Keratinocyte (primary cell): Measurements from ENCODE around the gene KIF16B. TPM values are rescaled to one million over a fixed set of nuclear protein-coding genes. Genes with fewer than 3 reads are reported as not detected.

Experiments used
- DNase-seq: peaks from one replicate; pipeline ENCODE4 v3.0.0-alpha.2; 2011; ENCODE audit warnings: low read depth, missing footprints, low spot score
- FAIRE-seq: peaks from 2 replicates; lab custom pipeline; 2011; peaks lifted over from hg19 to GRCh38; lab: Jason Lieb, UNC
- H2AFZ ChIP-seq: 2 replicates; pipeline ENCODE4 v1.6.0; 2012; ENCODE audit warnings: low read length, control low read depth, inconsistent platforms; ENCODE audit not compliant: control insufficient read depth
- H3K27ac ChIP-seq: 2 replicates; pipeline ENCODE4 v1.5.1; 2011; ENCODE audit warnings: low read length; ENCODE audit not compliant: control insufficient read depth, insufficient read depth
- H3K27me3 ChIP-seq: 3 replicates; pipeline ENCODE4 v1.6.0; 2011; ENCODE audit warnings: low read length; ENCODE audit not compliant: control insufficient read depth, insufficient read depth; ENCODE audit errors: extremely low read depth
- H3K36me3 ChIP-seq, 2 experiments: 2 replicates in 1 of 2; 3 replicates in 1 of 2; pipeline ENCODE4 v1.5.1; 2011; ENCODE audit warnings: low read length in 2 of 2, mild to moderate bottlenecking in 1 of 2; ENCODE audit not compliant: control insufficient read depth in 2 of 2, insufficient read depth in 2 of 2; ENCODE audit errors: extremely low read depth in 1 of 2
- H3K4me1 ChIP-seq: 3 replicates; pipeline ENCODE4 v1.5.1; 2011; ENCODE audit warnings: low read length; ENCODE audit not compliant: control insufficient read depth, insufficient read depth; ENCODE audit errors: extremely low read depth
- H3K4me2 ChIP-seq: 3 replicates; pipeline ENCODE4 v1.6.0; 2011; ENCODE audit warnings: low read depth, low read length; ENCODE audit not compliant: control insufficient read depth, insufficient read depth; ENCODE audit errors: extremely low read depth
- H3K4me3 ChIP-seq, 3 experiments: fragments of 200-600 bp in 1 of 3; sonication (generic) in 1 of 3; 2 replicates in 2 of 3; 3 replicates in 1 of 3; pipeline ENCODE4 v1.5.1; 2011 to 2016; ENCODE audit warnings: low read length in 3 of 3, mild to moderate bottlenecking in 3 of 3, control low read depth in 2 of 3, inconsistent platforms in 1 of 3, low read depth in 1 of 3, mixed read lengths in 1 of 3, mixed run types in 1 of 3, moderate library complexity in 1 of 3; ENCODE audit not compliant: control insufficient read depth in 2 of 3, insufficient read depth in 2 of 3; ENCODE audit errors: extremely low read depth in 1 of 3
- H3K79me2 ChIP-seq: 2 replicates; pipeline ENCODE4 v1.6.0; 2012; ENCODE audit warnings: low read length; ENCODE audit not compliant: control insufficient read depth, insufficient read depth
- H3K9ac ChIP-seq: 3 replicates; pipeline ENCODE4 v1.6.0; 2011; ENCODE audit warnings: low read length; ENCODE audit not compliant: control insufficient read depth, insufficient read depth; ENCODE audit errors: extremely low read depth
- H3K9me1 ChIP-seq: 3 replicates; pipeline ENCODE4 v1.6.0; 2011; ENCODE audit warnings: low read length; ENCODE audit not compliant: control insufficient read depth, insufficient read depth; ENCODE audit errors: extremely low read depth
- H3K9me3 ChIP-seq: 2 replicates; pipeline ENCODE4 v1.5.1; 2012; ENCODE audit warnings: low read depth, low read length; ENCODE audit not compliant: control insufficient read depth
- H4K20me1 ChIP-seq: 3 replicates; pipeline ENCODE4 v1.6.0; 2011; ENCODE audit warnings: low read length; ENCODE audit not compliant: control insufficient read depth, insufficient read depth; ENCODE audit errors: extremely low read depth
- CTCF ChIP-seq, 3 experiments: IDR thresholded peaks in 1 of 3; conservative IDR thresholded peaks in 1 of 3; optimal IDR thresholded peaks in 1 of 3; 2 replicates in 2 of 3; 3 replicates in 1 of 3; pipeline versions ENCODE3 to v1.5.1; 2011; ENCODE audit warnings: low read length in 3 of 3, mild to moderate bottlenecking in 3 of 3, moderate library complexity in 2 of 3, control low read depth in 1 of 3, inconsistent platforms in 1 of 3; ENCODE audit not compliant: insufficient read depth in 2 of 3; ENCODE audit errors: extremely low read depth in 1 of 3
- EZH2 ChIP-seq: IDR thresholded peaks from one replicate; pipeline ENCODE4 v1.6.1; 2012; ENCODE audit warnings: inconsistent platforms, mild to moderate bottlenecking, low read length, moderate library complexity
- dilution Hi-C: fragments of 300-500 bp; cut with MboI; formaldehyde crosslinking; loops from one replicate; pipeline ENCODE4 v1.7.0; 2020; ENCODE audit warnings: low sequenced_read_pairs; ENCODE audit not compliant: extremely low pct_ligation_motif_present
- polyA plus RNA-seq, 5 experiments: library from polyadenylated mRNA; depleted of rRNA in 3 of 5; stranded (reverse) in 3 of 5; stranded (forward) in 1 of 5; unstranded in 1 of 5; fragments of >200 nt; gene quantifications; 1 replicate in 1 of 5; 2 replicates in 3 of 5; 3 replicates in 1 of 5; pipeline versions ENCODE4 v1.2.1 to v1.2.3, GENCODE V29; 2011 to 2012; ENCODE audit warnings: missing spikeins in 2 of 5, low read depth in 1 of 5, low replicate concordance in 1 of 5

The KIF16B gene
- polyA plus RNA-seq, 1 donor (not counting 4 experiments of a cell fraction or from before 2014, with no cell fraction given) = 16.1 TPM

GRCh38 chr20:16601047-16601446 is 27.8 kb upstream of the KIF16B start:
- no peaks in the 10 kb centered on the region for H3K36me3 ChIP-seq
- no peaks in the 10 kb centered on the region for H3K4me1 ChIP-seq
- no peaks in the 10 kb centered on the region for H3K27me3 ChIP-seq
- DNase-seq = no peak
- no peaks in the 10 kb centered on the region for H3K9me1 ChIP-seq
- H3K9me3 ChIP-seq = no peaks in the 10 kb centered on the region
- H3K79me2 ChIP-seq = no peaks in the 10 kb centered on the region
- H4K20me1 ChIP-seq = no peaks in the 10 kb centered on the region
- no peak overlapping the region for H3K27ac ChIP-seq
- dilution Hi-C loops = no loop called here
- H3K4me3 ChIP-seq = no peak overlapping the region
- no peak overlapping the region for H3K4me2 ChIP-seq
- TF ChIP-seq CTCF (optimal IDR thresholded peaks at IDR 0.05 in 1 of 3, IDR thresholded peaks at IDR 0.05 in 1 of 3, conservative IDR thresholded peaks at IDR 0.05 in 1 of 3; ENCODE audit: extremely low read depth in 1 of 3, insufficient read depth in 2 of 3, low read length in 3 of 3) = no peak
- no peak for TF ChIP-seq EZH2
- FAIRE-seq = no peak
- no peak overlapping the region for H3K9ac ChIP-seq
- no peak overlapping the region for H2AFZ ChIP-seq

GRCh38 chr20:16599257-16599656 is 26.0 kb upstream of the KIF16B start:
- H4K20me1 ChIP-seq = no peaks in the 10 kb centered on the region
- FAIRE-seq (no peak), DNase-seq (no peak)
- TF ChIP-seq CTCF (optimal IDR thresholded peaks at IDR 0.05 in 1 of 3, IDR thresholded peaks at IDR 0.05 in 1 of 3, conservative IDR thresholded peaks at IDR 0.05 in 1 of 3; ENCODE audit: extremely low read depth in 1 of 3, insufficient read depth in 2 of 3, low read length in 3 of 3) (no peak), EZH2 (no peak)
- no peak overlapping the region for H3K9ac ChIP-seq
- dilution Hi-C loops = no loop called here
- no peaks in the 10 kb centered on the region for H3K27me3 ChIP-seq
- H2AFZ ChIP-seq = no peak overlapping the region
- H3K4me2 ChIP-seq = no peak overlapping the region
- H3K9me1 ChIP-seq = no peaks in the 10 kb centered on the region
- H3K4me3 ChIP-seq = no peak overlapping the region
- H3K4me1 ChIP-seq = no peaks in the 10 kb centered on the region
- no peak overlapping the region for H3K27ac ChIP-seq
- no peaks in the 10 kb centered on the region for H3K9me3 ChIP-seq
- H3K79me2 ChIP-seq = no peaks in the 10 kb centered on the region
- H3K36me3 ChIP-seq = no peaks in the 10 kb centered on the region
